Stimulated activated CD4-positive, alpha-beta T cell treated with anti-CD3 and anti-CD28 coated beads, Interleukin-2, amount 100 ng/mL, for 24 hours (primary cell): Measurements from ENCODE around the gene DAP.
"Not testable (repeated sequence)": the region's sequence is repeated elsewhere in the genome, so short reads cannot be mapped to it uniquely, and the experiment has no call there.

ENCODE experiments used
- DNase-seq, 2 donors: peaks; one replicate each; pipeline ENCODE4 v3.0.0-alpha.2; 2020

The DAP gene

DNA sequence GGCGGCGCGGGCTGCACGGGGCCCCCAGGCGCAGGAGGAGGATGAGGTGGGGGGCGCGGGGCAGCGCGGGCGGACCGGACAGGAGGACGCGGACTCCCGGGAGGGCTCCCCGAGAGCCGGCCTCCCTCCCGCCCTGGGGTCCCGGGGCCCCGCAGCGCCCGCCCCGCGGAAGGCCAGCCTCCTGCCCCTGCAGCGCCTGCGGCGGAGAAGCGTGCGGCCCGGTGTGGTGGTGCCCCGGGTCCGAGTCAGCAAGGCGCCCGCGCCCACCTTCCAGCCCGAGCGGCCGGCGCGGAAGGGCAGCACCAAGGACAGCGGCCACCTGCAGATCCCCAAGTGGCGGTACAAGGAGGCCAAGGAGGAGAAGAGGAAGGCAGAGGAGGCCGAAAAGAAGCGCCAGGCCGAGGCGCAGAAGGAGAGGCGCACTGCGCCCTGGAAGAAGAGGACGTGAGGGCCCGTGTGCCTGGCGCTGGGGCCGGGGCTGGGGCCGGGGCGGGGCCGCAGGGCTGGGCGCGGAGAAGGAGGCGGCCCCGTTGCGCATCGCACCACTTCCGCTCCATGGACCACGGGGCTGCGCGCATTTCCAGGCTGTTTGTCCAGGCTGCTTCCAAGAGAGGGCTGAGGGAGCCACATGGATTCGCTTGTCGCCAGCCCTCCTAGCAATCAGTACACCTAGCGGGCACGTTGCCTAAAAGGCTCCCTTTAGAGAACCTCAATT is 111.2 kb downstream of the DAP start:
- DNase-seq, result no peak

DNA sequence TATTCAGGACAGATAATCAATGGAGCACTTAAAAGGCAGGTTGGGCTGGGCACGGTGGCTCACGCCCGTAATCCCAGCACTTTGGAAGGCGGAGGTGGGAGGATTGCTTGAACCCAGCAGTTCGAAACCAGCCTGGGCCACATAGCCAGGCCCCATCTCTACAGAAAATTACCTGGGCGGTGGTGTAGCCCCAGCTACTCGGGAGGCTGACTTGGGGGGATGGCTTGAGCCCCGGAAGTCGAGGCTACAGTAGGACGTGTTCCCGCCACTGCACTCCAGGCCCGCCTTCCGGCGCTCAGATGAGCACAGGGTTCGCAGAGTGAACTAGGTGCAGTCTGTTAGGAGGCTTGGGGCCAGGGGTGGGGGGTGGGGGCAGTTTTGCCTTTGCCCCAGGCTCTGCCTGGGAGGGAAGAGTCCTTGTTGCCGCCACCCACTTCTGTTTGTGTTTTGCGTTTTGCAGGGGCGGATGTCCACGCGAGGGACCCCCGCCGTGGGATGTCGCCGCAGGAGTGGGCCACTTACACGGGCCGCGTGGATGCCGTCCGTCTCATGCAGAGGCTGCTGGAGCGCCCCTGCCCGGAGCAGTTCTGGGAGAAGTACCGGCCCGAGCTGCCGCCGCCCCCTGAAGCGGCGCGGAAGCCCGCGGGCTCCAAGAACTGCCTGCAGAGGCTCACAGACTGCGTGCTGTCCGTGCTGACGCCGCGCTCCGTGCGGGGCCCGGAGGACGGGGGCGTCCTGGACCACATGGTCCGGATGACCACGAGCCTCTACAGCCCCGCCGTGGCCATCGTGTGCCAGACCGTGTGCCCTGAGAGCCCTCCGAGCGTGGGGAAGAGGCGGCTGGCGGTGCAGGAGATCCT is 112.0 kb downstream of the DAP start:
- DNase-seq, result no peak

DNA sequence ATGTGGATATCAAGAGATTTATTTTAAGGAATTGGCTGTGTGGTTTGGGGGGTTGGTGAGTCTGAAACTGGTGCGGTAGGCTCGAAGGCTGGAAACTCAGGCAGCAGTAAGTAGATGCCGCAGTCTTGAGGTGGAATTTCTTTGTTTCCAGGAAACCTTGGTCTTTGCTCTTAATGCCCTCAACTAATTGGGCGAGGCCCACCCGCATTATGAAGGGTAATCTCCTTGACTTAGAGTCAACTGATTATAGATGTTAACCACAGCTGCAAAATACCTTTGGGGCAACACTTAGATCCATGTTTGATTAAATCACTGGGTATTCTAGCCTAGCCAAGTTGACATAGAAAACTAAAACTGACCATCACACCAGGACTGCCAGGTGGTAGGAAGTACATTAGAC is 113.4 kb downstream of the DAP start:
- DNase-seq, result no peak

DNA sequence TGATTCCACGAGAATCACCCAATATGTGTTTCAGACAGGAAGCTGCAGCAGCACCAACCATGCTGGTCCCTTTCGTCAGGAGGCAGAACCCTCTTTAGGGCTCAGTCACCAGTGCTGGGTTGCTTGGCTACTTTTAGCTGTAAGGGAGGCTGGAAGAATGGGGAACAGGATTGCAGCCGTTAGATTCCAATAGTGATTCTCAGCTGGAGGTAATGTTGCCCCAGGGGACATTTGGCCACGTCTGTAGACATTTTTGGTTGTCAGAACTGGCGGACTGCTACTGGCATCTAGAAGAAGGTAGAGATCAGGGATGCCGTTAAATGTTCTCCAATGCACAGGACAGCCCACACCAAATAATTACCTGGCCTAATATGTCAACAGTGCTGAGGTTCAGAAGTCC is 115.4 kb downstream of the DAP start:
- DNase-seq, result no peak

DNA sequence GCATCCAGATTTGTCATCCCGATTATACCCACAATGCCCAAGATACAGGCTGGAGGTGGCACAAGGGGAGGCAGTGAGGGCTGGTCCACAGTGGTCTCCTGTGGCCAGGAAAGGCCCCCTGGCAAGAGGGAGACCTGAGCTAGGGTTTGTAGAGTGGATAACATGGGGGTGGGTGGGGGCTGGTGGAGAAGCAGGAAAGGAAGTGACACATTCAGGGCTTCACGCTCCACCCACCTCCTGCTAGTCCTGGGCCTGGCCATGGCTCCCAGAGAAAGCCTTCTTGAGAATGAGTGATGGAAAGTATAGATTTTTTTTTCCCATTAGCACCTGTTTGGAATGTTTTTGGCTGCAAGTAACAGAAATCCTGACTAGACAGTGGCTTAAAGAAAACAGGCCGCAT is 115.9 kb downstream of the DAP start:
- peak in 1 of 2 donors; percentile 27 for DNase-seq

DNA sequence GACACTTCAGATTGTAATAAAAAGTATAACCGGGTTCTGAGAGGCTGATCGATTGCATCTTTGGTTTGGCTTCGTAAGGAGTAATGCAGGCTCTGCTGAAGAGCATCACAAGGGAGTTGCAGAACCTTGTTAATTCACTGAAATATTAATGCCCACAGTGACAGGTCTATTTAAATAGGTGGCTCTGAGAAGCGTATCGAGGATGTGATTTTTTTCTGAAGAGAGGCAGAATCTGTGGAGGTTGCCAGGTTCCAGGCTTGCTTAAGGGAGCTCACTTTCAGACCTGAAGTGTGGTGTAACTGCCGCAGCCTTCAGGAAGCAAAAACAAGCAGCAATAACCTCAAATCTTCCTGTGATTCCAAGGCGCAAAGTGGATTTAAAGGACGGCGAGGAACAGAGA is 116.8 kb downstream of the DAP start:
- no peak for DNase-seq

DNA sequence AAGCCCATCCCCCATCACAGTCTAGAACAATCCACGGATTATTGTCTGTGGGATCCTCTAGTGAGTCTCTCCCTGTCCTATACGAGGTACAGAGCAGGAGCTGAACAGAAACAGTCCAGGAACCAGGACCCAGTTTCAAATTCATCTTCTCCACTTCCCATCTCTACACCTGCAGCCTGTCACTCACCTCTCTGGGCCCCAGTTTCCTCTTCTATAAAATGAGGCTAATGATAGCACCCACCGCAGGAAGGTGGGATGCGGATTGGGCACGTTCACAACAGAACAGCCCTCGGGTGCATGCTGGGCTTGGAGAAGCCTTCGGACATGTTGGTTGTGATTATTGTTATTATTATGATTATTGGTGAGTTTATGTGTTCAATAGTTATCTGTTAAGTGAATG is 118.7 kb downstream of the DAP start:
- DNase-seq, result no peak

DNA sequence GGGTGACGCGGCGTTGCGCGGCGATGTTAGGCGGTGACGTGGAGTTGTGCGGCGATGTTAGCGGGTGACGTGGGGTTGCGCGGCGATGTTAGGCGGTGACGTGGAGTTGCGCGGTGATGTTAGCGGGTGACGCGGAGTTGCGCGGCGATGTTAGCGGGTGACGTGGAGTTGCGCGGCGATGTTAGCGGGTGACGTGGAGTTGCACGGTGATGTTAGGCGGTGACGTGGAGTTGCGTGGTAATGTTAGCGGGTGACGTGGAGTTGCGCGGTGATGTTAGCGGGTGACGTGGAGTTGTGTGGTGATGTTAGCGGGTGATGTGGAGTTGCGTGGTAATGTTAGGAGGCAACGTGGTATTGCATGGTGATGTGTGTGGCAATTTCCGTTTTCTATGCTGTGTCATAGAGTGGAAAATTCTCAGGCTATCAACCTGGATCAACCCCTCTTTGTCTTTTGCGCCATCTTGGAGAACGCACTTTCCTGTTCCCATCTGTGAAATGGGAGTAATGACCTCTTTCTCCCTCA is 121.1 kb downstream of the DAP start:
- no peak for DNase-seq

DNA sequence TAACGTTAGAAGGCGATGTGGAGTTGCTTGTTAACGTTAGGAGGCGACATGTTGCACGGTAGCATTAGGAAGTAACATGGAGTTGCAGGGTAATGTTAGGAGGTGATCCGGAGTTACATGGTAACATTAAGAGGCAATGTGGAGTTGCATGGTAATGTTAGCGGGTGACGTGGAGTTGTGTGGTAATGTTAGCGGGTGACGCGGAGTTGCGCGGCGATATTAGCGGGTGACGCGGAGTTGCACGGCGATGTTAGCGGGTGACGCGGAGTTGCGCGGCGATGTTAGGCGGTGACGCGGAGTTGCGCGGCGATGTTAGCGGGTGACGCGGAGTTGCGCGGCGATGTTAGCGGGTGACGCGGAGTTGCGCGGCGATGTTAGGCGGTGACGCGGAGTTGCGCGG is 122.3 kb downstream of the DAP start:
- not testable (repeated sequence) for DNase-seq

DNA sequence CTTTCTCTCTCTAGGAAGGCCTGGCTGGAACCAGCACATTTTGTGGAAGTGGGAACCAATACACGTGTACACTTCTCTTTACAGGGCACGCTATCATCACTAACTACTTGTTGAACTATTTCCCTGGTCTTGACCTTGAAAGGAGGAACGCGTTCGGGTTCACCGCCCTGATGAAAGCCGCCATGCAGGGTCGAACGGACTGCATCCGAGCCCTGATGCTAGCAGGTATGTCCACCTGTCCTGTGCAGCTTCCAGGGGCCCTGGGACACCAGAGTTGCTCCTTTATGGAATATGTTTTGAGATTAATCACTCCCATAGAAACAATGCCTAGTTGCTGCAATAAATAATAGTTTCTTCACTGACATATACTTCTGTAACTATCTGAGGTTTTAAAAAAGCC is 123.1 kb downstream of the DAP start:
- DNase-seq, result no peak

DNA sequence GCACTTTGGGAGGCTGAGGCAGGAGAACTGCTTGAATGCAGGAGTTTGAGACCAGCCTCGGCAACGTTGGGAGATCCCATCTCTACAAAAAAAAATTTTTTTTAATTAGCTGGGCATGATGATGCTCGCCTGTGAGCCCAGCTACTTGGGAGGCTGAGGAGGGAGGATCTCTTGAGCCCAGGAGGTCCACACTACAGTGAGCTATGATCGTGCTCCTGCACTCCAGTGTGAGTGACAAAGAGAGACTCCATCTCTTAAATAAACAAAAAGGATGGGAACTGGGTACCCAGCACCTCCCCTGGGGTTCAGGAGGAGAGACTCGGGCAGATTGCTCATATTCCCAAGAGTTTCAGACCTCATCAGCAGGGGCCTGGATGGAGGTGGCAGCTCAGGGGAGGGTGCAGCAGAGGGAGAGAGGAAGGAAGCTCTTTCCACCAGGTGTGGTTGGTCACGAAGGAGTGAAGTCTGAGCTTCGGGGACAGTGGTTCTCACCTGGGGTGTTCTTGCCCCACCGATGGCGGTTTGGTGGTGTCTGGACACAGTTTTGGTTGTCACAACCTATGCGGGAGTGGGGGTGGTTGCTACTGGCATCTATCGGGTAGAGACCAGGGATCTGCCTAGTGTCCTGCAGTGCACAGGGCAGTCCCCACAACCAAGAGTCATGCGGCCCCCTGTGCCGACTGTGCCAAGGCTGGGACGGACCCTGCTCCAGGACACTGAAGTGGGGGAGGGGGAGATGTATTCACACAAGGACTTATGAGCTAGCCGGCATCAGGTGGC is 124.5 kb downstream of the DAP start:
- DNase-seq, result no peak

DNA sequence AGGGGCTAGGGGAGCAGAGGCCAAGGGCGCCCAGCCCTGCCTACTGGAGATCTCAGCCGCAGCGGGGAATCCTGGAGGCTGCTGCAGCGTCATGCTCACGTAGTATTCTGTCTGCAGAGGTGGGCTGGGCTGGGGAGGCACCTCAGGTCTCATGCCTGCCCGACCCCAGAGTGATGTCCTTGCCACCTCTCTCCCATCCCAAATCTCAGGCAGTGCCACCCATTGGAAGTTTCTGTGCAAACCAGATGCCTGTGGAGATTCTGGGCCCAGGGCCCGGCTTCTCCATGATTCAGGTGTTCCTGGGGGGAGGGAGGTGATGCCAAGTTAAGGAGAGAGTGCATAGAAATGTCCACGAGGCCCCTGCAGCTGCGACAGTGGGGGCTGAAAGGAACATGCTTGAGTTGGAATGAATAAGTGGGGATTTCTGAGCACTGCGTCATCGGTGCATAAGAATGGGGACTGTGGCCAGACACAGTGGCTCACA is 125.1 kb downstream of the DAP start:
- DNase-seq, result peak in 1 of 2 donors; percentile 22

DNA sequence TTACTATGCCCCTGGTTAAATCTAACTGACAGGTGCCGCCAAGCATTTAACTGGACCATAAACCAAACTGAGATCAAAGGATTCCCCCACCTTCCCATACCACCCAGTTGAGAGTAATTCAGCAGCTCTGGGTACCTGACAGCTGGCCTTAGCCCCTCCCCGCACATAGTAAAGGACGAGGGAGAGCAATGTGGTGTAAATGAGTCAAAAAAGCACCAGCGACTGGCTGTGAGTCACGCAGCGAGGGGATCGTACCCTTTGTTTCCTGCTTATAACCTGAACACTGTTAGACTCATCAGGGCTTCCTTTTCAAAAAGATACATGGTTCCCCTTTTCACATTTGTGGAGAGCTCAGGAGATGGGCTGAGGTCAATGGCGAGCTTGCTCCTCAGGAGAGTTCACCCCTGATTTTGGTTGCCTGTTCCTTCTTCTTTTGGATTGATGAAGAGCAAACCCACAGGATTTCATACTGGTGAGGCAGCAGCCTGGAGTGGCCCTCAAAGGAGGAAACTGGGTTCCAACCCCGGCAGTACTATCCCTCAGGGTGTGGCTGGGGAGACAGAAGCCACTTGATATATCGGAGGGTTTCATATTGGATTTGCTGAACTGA is 125.7 kb downstream of the DAP start:
- peak; percentile 77 to 80 for DNase-seq

DNA sequence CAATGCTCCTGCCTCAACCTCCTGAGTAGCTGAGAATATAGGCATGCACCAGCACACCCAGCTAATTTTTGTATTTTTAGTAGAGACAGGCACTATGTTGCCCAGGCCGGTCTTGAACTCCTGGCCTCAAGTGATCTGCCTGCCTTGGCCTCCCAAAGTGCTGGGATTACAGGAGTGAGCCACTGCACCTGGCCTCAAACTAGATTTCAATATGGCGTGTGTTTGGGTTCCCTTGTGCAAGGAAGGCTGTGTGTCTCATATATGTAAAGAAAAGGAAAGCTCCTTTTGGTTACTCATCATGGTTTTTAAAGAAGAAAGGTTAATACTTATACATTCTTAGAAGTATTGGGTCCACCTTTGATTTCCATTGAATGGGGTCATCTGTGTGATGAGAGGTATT is 126.5 kb downstream of the DAP start:
- no peak for DNase-seq

DNA sequence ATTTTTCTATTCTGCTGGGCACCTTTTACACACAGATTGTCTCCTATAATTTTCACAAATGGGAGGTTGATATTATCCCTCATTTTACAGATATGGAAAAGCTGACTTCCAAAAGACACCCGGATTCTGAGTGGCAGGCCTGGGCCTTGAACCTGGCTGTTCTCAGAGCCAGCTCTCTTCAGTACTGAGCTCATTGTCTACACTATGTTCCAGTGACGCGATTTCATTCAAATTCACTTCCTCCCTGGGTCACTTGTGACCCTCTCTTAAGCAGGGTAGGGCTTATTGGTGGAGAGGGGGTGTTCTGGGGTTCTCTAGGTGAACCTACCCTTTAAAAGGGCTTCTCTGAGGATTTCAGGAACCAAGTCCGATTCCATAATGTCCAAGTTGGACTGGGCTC is 127.0 kb downstream of the DAP start:
- DNase-seq, result no peak

DNA sequence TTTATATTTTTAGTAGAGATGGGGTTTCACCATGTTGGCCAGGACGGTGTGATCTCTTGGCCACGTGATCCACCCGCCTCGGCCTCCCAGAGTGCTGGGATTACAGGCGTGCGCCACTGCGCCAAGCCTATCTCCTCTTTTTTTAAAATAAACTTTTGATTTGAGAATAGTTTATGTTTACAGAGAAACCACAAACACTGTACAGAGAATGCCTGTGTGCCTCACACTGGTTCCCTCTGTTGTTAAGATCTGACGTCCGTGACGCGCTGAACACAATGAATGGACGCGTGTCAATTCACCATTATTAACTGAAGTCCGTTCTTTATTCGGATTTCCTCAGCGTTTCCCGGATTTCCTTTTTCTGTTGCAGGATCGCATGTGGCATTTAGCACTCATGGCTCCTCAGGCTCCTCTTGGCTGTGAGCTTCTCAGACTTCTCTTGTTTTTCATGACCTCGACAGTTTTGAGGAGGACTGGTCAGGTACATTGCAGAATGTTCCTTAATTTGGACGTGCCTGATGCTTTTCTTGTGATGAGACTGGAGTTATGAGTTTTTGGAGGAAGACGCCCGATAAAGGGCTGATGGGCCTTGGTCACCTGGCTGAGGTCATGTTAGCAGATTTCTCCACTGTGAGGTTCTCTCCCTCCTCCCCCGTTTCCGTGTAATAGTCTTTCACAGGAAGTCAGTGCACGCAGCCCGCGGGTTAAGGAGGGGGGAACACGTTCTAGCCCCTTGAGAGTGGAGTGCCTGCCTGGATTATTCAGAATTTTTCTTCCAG is 127.6 kb downstream of the DAP start:
- DNase-seq, result peak; percentile 49 to 56

DNA sequence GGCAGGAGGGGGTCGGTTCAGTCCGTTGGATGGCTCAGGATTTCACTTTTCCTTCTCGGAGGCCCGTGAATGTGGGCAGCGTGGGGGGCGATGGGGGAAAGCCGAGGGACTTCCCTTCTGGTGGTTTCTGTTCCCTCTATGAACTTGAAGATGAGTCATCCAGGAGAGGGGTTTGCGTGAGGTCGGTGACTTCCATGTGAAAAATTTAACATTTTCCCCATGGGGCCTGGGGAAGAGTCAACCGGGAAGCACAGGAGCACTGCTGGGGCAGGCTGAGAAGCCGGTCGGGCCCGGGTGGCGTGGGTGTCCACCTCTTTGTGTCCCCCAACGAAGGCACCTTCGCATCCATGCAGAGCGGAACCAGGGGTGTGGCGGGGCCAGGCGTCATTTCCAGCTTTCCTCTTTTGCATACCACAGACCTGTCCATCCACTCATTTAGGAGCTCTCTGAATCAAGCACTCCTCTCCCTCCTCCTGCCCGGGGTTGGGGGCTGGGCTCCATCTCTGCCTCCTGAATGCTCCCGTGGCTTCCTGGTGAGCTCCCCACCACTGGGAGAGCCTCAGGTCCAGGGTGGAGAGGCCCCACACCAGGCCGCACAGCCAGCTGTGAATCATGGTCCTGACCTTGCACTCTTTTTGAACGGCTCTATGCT is 128.8 kb downstream of the DAP start:
- DNase-seq, result peak; percentile 59 to 71

DNA sequence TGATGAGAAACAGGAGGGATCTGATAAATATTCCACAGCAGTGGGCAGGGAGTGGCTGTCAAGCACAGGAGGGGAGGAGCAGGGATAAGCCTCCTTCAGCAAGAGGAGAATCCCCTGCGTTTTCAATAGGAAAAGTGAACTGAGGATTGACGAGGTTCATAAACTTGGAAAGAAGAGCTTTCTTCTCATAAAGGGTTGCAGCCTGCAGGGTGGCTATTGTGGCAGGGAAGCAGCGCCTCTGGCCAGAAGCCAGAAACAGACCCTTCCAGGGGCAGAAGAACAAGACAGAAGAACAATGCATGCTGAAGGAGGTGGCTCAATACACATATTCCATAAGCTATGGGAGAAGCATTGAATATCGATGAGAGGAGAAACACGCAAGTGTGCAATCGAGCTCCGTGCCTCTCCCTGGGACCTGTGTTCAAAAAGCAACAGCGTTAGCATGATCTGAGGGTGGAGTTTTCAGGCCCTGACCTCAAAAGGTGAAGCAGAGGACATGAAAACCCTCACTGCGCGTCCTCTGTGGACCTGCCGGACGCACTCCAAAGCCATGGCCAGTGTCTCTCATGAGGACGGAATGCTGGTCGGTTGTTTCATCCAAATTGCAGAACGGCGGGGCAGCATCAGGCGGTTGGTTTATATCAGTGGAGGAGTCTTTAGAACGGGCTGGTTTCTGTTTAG is 129.6 kb downstream of the DAP start:
- DNase-seq, result no peak

DNA sequence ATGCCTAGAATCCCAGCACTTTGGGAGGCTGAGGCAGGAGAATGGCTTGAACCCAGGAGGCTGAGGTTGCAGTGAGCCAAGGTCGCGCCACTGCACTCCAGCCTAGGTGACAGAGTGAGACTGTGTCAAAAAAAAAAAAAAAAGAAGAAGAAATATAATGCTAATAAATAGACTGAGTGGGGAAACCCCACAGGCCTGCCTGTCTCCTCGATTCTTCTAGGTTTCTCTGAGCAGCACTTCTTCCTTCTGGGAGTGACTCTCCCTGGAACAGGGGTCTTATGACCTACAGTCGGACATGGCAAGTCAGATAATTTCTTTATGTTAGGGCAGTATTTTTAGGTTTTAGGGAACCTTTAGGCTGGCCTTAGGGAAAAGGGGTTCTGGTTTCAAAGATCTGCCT is 130.3 kb downstream of the DAP start:
- not testable (repeated sequence) for DNase-seq

DNA sequence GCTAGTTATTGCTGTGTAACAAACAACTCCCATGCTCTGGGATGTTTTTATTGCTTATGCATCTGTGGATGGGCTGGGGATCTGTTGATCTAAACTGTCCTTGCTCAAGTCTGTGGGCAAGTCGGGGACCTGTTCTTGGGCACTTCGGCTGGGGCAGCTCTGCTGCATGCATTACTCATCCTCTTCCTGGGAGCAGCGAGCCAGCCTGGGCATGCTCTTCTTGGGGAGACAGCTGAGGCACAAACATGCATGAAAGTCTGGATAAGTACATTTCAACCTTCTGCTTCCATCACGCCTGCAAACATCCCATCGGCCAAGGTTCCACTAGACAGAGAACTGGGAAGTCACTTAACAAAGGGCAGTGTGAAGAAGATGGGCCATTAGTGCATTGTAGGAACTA is 130.9 kb downstream of the DAP start:
- DNase-seq, result no peak

DNA sequence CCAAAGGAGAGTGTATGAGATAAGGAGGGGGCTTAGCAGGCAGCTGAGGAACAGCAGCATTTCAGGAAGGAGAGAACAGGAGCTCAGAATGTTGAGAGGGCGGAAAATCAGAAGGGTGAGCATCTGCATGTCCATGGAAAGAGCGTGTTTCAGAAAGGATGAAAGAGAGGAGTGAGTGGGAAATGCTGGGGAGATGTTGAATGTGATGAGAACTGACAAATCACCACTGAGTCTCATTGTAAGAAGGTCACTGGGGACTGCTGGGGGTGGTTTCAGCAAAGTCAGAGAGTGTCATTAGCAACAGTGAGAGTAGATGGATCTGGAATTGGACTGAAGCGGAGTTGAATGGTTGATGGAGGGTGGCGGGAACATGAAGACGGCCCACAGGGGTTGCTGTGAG is 131.4 kb downstream of the DAP start:
- DNase-seq, result no peak
